MM.1S (cell line): ENCODE results near the gene CCDC134.

Experiments used
- EZH2 ChIP-seq: fragments of 300-600 bp; sonication (generic); optimal IDR thresholded peaks from 2 replicates; pipeline ENCODE3; 2017; ENCODE audit warnings: low read depth, mild to moderate bottlenecking, antibody characterized with exemption, low read length, mixed read lengths
- EZH2phosphoT487 ChIP-seq: fragments of 300-600 bp; sonication (generic); IDR thresholded peaks from 2 replicates; pipeline ENCODE4 v1.6.1; 2018; ENCODE audit warnings: antibody characterized with exemption, low read length
- TF ChIP-seq, protein P1 (sequence below): fragments of 300-600 bp; sonication (generic); IDR thresholded peaks from 2 replicates; pipeline ENCODE4 v1.5.1; 2016; ENCODE audit warnings: antibody characterized with exemption, low read length, mixed read lengths

DNA sequence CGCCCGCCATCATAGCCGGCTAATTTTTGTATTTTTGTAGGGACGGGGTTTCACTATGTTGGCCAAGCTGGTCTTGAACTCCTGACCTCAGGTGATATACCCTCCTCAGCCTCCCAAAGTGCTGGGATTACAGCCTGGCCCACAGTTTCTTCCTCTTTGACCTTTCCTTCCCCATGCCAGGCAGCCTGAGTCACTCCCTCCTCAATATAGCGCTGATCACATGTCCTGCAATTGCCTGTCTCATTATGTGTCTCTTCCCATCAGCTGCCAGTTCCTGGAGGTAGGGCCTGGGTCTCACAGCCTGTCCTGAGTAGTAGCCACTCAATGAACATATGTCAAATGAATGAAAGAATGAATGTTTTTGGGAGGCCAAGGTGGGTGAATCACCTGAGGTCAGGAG lies 43.0 kb upstream of the CCDC134 start:
- TF ChIP-seq, protein P1, sequence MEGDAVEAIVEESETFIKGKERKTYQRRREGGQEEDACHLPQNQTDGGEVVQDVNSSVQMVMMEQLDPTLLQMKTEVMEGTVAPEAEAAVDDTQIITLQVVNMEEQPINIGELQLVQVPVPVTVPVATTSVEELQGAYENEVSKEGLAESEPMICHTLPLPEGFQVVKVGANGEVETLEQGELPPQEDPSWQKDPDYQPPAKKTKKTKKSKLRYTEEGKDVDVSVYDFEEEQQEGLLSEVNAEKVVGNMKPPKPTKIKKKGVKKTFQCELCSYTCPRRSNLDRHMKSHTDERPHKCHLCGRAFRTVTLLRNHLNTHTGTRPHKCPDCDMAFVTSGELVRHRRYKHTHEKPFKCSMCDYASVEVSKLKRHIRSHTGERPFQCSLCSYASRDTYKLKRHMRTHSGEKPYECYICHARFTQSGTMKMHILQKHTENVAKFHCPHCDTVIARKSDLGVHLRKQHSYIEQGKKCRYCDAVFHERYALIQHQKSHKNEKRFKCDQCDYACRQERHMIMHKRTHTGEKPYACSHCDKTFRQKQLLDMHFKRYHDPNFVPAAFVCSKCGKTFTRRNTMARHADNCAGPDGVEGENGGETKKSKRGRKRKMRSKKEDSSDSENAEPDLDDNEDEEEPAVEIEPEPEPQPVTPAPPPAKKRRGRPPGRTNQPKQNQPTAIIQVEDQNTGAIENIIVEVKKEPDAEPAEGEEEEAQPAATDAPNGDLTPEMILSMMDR, result no peak
- TF ChIP-seq EZH2, result no peak
- TF ChIP-seq EZH2phosphoT487, result no peak
